NCI-H82 treated with DMSO at 0.1 percent for 48 hours (cell line): Measurements from ENCODE around the gene MKNK2.
"Not testable (repeated sequence)": the region's sequence is repeated elsewhere in the genome, so short reads cannot be mapped to it uniquely, and the experiment has no call there.

Source experiments
- DNase-seq: peaks from one replicate; lab custom pipeline; 2025; ENCODE audit not compliant: unreplicated experiment; lab: John Stamatoyannopoulos, UW

Gene MKNK2

DNA sequence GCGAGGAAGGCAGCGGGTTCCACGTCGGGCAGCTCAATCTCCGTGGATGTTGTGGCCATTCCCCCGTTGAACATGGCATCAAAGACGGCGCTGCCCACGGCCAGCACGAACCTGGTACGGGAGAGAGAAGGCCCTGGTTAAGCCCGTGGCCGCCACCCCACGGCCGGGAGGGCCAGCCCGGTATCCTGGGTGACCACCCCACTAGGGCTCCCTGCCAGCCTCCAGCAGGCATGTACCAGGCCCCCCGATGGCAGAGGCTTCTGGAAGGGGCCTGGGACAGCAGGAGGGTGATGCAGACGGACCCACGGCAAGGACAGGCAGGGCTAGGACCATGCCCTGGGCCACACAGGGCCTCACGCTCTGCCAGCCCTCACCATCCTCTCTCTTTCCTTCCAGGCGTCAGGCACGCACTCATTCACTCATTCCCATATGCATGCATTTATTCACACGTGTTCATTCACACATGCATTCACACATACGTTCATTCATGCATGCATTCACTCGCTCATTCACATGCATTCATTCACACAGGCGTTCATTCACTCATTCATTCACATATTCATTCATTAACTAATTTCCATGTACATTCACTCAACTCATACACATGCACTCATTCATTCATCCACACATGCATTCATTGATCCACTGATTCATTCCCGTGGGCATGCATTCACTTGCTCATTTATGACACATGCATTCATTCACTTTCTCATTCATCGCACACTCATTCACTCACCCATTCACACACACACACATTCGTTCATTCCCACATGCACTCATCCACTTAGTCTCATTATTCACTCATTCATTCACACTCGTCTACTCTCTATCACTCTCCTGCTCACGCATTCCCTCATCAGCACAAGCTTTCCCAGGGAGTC lies 53.5 kb downstream of the MKNK2 start:
- DNase-seq = no peak

DNA sequence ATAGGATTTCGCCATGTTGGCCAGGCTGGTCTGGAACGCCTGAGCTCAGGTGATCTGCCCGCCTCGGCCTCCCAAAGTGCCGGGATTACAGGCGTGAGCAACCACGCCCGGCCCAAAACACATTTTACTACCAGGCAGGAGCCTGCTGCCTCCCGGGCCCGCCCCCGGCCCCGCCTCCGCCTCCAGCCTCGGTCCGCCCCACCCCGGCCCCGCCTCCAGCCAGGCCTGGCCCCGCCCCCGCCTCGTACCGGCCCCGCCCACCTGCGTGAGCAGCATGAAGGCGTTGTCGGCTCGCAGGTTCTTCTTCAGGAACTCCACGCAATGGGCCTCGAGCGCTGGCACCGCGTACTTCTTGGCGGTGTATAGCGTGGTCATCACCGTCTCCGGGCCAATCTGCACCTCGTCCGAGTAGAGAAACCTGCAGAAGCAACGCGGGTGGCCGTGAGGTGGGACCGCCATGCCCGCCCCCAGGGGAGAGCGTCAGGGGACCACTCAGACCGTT lies 58.2 kb downstream of the MKNK2 start:
- no peak for DNase-seq

DNA sequence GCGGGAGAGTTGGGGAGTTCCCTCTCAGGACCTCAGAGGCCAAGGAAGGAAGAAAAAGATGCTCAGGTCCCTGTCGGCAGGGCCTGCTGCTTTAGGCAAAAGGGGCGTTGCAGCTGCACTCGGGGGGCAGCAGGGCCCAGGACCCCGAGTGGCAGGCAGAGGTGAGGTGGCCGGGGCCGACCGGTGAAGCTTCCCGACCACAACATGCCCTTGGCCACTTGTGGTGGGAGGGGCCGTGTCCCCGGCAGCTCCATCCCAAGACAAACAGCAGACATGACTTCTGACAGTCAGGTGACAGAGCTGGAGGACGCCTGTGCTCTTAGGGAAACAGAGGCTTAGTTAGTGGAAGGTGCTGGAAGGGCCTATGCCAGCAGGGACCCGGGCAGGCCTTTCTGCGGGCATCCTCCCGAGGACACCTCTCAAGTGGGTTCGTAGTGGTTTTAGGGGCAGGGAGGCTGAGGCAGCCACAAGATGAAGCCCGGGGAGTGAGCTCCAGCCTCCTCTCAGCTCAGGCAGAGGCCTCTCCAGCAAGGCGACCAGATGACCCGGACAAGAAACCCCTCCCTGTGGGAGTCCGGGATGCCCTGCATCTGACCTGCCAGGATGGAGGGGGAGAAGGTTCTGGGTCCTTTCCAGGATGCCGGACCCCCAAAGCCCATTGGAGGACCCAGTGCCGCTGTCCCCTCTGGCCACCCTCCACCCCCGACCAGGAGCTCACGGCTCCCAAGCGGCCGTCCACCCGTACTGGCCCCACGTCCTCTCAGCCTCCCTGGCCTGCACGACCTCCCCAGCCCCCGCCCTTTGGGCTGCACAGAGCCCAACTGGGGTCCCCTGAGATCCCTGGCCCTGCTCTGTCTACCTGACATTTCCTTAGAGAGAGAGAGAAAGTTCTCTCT lies 59.8 kb downstream of the MKNK2 start:
- DNase-seq = no peak

DNA sequence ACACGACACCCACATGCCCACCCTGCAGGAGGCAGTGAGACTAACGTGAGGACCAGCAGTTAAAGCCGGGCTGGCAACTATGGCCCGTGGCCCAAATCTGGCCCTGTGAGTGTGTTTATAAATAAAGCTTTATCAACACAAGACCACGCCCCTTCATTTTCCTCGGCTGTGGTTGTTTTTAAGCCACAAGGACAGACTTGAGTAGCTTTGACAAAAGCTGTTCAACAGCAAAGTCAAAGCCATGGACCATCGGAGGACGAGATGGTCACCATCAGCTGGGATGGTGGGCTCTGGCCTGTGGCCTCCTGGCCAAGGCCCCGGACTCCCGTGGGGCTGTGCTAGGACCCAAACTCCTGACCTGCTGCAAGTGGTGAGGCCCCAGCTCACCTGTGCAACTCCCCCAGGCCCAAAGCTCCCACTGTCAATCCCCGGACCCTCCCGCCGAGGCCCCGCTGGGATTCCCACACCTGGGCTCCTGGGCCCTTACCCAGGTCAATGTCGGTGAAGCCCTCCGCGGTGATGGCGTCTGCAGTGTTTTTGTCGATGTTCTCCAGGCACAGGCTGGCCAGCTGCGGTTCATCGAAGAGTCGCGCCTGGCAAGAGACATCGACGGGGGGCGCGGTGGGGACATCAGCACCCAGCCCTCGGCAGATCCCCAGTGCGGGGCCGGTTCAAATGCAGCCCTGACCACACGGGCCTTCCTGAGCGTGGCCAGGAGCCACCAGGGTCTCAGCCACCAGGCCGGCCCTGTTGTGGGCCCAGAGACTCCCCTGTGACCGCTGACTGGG lies 60.6 kb downstream of the MKNK2 start:
- DNase-seq = no peak

DNA sequence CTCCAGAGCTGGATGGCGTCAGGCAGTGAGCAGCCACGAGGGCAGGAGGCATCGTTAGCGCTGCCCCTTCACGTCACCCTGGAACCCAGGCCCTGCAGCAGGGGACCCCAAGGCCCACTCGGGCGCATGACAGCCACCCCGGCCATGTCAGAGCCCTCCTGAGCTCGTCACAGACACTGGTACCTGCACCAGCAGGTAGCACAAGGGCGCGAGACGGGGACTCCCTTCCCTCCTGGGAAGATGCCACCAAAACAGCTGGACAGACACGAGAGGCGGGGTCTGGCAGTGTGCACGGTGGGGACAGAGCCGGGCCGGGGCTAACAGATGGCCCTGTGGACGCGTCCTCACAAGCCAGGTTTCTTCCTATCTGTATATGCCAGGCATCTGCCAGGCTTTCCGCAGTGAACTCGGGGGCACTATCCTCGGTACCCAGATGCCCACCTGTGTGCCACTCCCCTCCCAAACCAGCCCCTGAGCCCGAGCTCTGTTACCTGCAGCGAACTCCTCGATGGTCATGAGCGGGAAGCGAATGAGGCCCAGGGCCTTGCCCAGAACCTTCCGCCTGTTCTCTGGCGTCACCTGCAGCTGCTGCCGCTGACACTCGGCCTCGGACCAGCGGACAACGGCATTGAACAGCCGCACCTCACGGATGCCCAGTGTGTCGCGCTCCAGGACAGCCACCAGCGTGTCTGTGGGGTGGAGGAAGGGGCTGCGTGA lies 61.4 kb downstream of the MKNK2 start:
- DNase-seq = no peak

DNA sequence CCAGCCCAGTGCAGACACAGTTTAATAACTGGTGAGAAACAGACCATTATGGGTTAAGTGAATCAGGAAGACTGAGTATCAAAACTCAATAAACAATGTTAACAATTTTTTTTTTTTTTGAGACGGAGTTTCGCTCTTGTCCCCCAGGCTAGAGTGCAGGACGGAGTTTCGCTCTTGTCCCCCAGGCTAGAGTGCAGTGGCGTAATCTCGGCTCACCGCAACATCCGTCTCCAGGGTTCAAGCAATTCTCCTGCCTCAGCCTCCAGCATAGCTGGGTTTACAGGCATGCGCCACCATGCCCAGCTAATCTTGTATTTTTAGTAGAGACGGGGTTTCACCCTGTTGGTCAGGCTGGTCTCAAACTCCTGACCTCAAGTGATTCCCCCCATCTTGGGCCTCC lies 62.6 kb downstream of the MKNK2 start:
- not testable (repeated sequence) for DNase-seq
